Ammon's horn (tissue), 1 donor: ENCODE measurements around the gene ZDHHC14.
"Not testable (repeated sequence)": the region's sequence is repeated elsewhere in the genome, so short reads cannot be mapped to it uniquely, and the experiment has no call there.

Experiments
- DNase-seq: peaks from one replicate; pipeline ENCODE4 v3.0.0-alpha.2; 2016; ENCODE audit warnings: low spot score

The ZDHHC14 gene

GRCh38 chr6:157406661-157407060 lies 25.7 kb downstream of the ZDHHC14 start:
- no peak for DNase-seq

GRCh38 chr6:157407646-157408045 lies 26.7 kb downstream of the ZDHHC14 start:
- no peak for DNase-seq

- not testable (repeated sequence) for DNase-seq
Measured at GRCh38 chr6:157408427-157408826, 27.4 kb downstream of the ZDHHC14 start.

- no peak for DNase-seq
Measured at GRCh38 chr6:157410045-157410444, 29.1 kb downstream of the ZDHHC14 start.

GRCh38 chr6:157411368-157411767 lies 30.4 kb downstream of the ZDHHC14 start:
- no peak for DNase-seq

GRCh38 chr6:157412791-157413190 lies 31.8 kb downstream of the ZDHHC14 start:
- no peak for DNase-seq

- DNase-seq, result no peak
Measured at GRCh38 chr6:157420497-157420896, 39.5 kb downstream of the ZDHHC14 start.

- DNase-seq, result no peak
Measured at GRCh38 chr6:157424491-157425020, 43.6 kb downstream of the ZDHHC14 start.

GRCh38 chr6:157427969-157428368 lies 47.0 kb downstream of the ZDHHC14 start:
- no peak for DNase-seq

GRCh38 chr6:157428427-157429202 lies 47.6 kb downstream of the ZDHHC14 start:
- DNase-seq, result no peak

GRCh38 chr6:157429248-157429647 lies 48.3 kb downstream of the ZDHHC14 start:
- DNase-seq, result no peak

GRCh38 chr6:157430834-157431233 lies 49.8 kb downstream of the ZDHHC14 start:
- DNase-seq, result no peak

- no peak for DNase-seq
Measured at GRCh38 chr6:157432231-157432891, 51.4 kb downstream of the ZDHHC14 start.

- no peak for DNase-seq
Measured at GRCh38 chr6:157432892-157433265, 51.9 kb downstream of the ZDHHC14 start.

GRCh38 chr6:157433678-157434081 lies 52.7 kb downstream of the ZDHHC14 start:
- DNase-seq, result no peak

- DNase-seq, result peak; percentile 77
Measured at GRCh38 chr6:157434349-157435033, 53.5 kb downstream of the ZDHHC14 start.

- DNase-seq, result peak; percentile 72
Measured at GRCh38 chr6:157436219-157436943, 55.4 kb downstream of the ZDHHC14 start.

- DNase-seq, result no peak
Measured at GRCh38 chr6:157436944-157437336, 56.0 kb downstream of the ZDHHC14 start.

GRCh38 chr6:157438611-157439111 lies 57.7 kb downstream of the ZDHHC14 start:
- no peak for DNase-seq

- no peak for DNase-seq
Measured at GRCh38 chr6:157440171-157440570, 59.2 kb downstream of the ZDHHC14 start.

- DNase-seq, result no peak
Measured at GRCh38 chr6:157442291-157442690, 61.3 kb downstream of the ZDHHC14 start.
